Breast epithelium (tissue), 4 donors: Measurements from ENCODE around the gene C5. TPM values are rescaled to one million over a fixed set of nuclear protein-coding genes. Genes with fewer than 3 reads are reported as not detected.

Source experiments
- DNase-seq, 2 donors: peaks; one replicate each; pipeline ENCODE4 v3.0.0-alpha.2; 2019; ENCODE audit warnings: low spot score in 2 of 2
- H3K27ac ChIP-seq, 2 donors: fragments of 200-600 bp; sonication (generic) in 1 of 2; one replicate each; pipeline ENCODE4 v1.5.1; 2016 to 2019; ENCODE audit warnings: mild to moderate bottlenecking in 1 of 2
- H3K27me3 ChIP-seq, 2 donors: fragments of 200-600 bp; sonication (generic) in 1 of 2; one replicate each; pipeline versions ENCODE4 v1.5.1 to v1.6.0; 2017 to 2019; ENCODE audit warnings: control low read depth in 1 of 2, mild to moderate bottlenecking in 1 of 2
- H3K36me3 ChIP-seq: fragments of 200-600 bp; one replicate; pipeline ENCODE4 v1.5.1; 2019
- H3K4me1 ChIP-seq, 2 donors: fragments of 200-600 bp; sonication (generic); one replicate each; pipeline ENCODE4 v1.5.1; 2016 to 2019; ENCODE audit warnings: control low read depth in 1 of 2
- H3K4me3 ChIP-seq, 3 donors: fragments of 200-600 bp; sonication (generic); 1 replicate in 2 of 3; 2 replicates in 1 of 3; pipeline ENCODE4 v1.5.1; 2016 to 2019; ENCODE audit warnings: mild to moderate bottlenecking in 3 of 3, moderate library complexity in 2 of 3
- H3K9me3 ChIP-seq, 2 donors: fragments of 200-600 bp; sonication (generic) in 1 of 2; one replicate each; pipeline ENCODE4 v1.5.1; 2016 to 2019; ENCODE audit warnings: control low read depth in 1 of 2
- POLR2A ChIP-seq: fragments of 450-650 bp; IDR thresholded peaks from one replicate; pipeline ENCODE4 v1.6.1; 2016; ENCODE audit warnings: antibody characterized with exemption, mild to moderate bottlenecking, moderate library complexity
- POLR2AphosphoS5 ChIP-seq, 3 donors: sonication (generic); formaldehyde crosslinking; IDR thresholded peaks; one replicate each; pipeline ENCODE4 v1.6.1; 2017; ENCODE audit warnings: antibody characterized with exemption in 3 of 3
- intact Hi-C: fragments of 100-400 bp; cut with DNase I; formaldehyde crosslinking; loops from one replicate; pipeline ENCODE4 v1.15.1; 2023; ENCODE audit warnings: low total_unique reads
- total RNA-seq, 3 donors: library from RNA; depleted of rRNA; stranded (reverse); fragments of >200 nt; gene quantifications; one replicate each; pipeline ENCODE4 v1.1.0, GENCODE V29; 2016
- TF ChIP-seq, protein P1 (sequence below), 3 donors: fragments of 450-650 bp; IDR thresholded peaks; one replicate each; pipeline ENCODE4 v1.5.1; 2016 to 2017; ENCODE audit warnings: antibody characterized with exemption in 3 of 3, mild to moderate bottlenecking in 3 of 3, moderate library complexity in 3 of 3

The C5 gene
- total RNA-seq, 3 donors from 2014 or later = 5.9 to 22.7 (median 13.2) TPM

DNA sequence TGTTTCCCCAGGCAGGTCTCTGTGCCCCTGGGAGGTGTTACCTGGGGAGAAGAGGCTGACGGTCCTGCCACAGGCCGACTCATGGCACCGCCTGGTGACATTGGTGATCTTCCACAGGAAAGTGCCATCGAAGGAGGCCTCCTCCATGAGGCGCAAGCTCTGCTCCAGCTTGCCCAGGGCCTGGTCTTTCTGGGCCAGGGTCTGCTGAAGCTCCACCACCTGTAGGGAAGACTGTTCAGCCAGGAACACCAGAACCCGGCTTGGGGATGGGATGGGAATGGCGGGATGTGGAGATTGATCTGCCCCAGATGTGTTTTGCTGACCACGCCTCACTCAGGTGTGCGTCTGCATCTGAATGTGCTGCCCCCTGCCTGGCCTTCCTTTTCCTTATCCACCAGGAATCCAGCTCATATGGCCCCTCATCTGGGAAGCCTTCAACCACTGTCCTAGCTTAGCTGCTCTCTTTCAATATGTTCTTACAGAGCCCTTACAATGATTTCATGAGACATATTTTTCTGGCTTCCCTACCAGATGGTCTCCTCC is 138.7 kb downstream of the C5 start:
- Histone ChIP-seq H3K9me3 (no peaks in the 10 kb centered on the region), H3K4me3 (no peak overlapping the region), H3K27me3 (no peaks in the 10 kb centered on the region), H3K36me3 (no peaks in the 10 kb centered on the region), H3K4me1 (no peaks in the 10 kb centered on the region), H3K27ac (no peak overlapping the region)
- TF ChIP-seq POLR2A (no peak), POLR2AphosphoS5 (IDR thresholded peaks at IDR 0.05) (no peak)
- TF ChIP-seq, protein P1, sequence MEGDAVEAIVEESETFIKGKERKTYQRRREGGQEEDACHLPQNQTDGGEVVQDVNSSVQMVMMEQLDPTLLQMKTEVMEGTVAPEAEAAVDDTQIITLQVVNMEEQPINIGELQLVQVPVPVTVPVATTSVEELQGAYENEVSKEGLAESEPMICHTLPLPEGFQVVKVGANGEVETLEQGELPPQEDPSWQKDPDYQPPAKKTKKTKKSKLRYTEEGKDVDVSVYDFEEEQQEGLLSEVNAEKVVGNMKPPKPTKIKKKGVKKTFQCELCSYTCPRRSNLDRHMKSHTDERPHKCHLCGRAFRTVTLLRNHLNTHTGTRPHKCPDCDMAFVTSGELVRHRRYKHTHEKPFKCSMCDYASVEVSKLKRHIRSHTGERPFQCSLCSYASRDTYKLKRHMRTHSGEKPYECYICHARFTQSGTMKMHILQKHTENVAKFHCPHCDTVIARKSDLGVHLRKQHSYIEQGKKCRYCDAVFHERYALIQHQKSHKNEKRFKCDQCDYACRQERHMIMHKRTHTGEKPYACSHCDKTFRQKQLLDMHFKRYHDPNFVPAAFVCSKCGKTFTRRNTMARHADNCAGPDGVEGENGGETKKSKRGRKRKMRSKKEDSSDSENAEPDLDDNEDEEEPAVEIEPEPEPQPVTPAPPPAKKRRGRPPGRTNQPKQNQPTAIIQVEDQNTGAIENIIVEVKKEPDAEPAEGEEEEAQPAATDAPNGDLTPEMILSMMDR (IDR thresholded peaks at IDR 0.05) = no peak
- intact Hi-C loops = no loop called here
- DNase-seq = no peak

DNA sequence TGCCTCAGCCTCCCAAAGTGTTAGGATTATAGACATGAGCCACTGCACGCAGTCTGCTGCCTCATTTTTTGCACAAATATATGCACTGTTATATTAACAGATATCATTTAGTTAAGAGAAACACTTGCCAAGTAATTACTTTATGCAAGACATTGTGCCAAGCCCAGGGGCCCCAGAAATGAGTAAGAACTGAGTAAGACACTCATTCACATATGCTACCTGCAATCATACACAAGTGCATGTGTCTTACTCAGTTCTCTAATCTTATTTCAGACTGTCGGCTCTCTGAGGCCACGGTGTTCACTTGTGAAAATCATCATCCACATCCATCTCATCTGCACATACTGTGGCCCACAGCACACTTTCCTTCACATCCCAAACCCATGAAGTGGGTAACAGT is 139.4 kb downstream of the C5 start:
- no peak for DNase-seq
- H3K27ac ChIP-seq = no peak overlapping the region
- no peaks in the 10 kb centered on the region for H3K36me3 ChIP-seq
- H3K9me3 ChIP-seq = no peaks in the 10 kb centered on the region
- no peaks in the 10 kb centered on the region for H3K4me1 ChIP-seq
- intact Hi-C loops = no loop called here
- no peak overlapping the region for H3K4me3 ChIP-seq
- H3K27me3 ChIP-seq = no peaks in the 10 kb centered on the region
- no peak for TF ChIP-seq POLR2A

DNA sequence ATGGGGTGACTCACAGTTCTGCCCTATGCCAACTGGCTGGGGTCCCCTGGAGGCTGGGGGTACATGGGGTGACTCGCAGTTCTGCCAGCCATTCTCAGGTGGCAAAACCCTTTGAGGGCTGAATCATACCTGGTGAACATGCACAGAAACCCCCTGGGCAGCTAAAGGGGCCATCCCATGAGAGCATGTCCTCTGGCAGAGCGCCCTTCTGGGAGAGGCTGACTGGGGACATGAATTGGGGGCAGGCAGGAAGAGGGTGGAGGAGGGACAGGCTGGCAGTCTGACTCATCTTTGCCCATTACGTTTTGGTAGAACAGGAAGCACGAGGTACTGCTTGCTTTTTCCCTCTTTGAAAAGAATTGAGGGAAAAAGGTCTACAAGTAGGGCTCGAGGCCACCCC is 140.2 kb downstream of the C5 start:
- Histone ChIP-seq H3K9me3 (no peaks in the 10 kb centered on the region), H3K4me3 (no peak overlapping the region), H3K4me1 (no peaks in the 10 kb centered on the region), H3K36me3 (no peaks in the 10 kb centered on the region), H3K27me3 (no peaks in the 10 kb centered on the region), H3K27ac (no peak overlapping the region)
- TF ChIP-seq, protein P1 (IDR thresholded peaks at IDR 0.05) = no peak
- TF ChIP-seq POLR2A (no peak), POLR2AphosphoS5 (IDR thresholded peaks at IDR 0.05) (no peak)
- no peak for DNase-seq
- intact Hi-C loops = no loop called here

DNA sequence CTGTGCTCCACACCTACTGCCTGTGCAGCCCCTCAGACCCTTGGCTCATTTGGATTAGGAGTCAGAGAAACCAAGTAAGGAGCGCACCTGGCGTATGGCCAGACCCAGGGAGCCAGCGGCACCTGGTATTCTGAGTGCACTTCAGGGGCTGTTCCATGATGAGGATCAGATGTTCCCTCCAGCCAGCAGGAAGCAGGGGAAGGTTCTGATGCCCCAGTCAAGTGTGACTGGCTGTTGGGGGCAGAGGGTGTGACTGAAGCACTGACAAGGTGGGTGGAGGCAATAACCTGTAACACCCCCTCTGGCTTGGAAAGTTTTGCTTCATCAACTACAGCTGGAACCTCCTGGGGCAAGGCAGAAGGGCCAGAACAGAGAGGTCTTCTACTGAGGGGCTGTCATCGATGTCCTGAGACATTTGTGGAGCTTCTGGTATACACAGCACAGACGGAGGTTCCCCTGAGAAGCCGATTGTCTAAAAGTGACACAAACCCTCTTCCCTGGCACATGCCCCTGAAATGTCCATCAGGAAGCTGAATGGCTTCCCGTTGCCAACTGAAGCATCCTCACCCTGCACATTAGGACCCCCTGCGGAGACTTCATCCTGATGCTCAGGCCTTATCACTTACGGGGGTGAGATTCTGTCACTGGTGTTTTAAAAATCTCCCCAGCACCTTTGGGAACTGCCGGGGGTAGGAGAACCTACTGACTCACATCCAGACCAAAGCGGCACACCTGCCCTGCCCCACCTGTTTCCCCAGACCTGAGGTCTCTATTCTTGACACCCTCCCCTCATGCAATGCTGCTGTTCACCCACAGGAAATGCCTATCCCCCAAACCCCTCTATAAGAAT is 144.5 kb downstream of the C5 start:
- H3K36me3 ChIP-seq = no peaks in the 10 kb centered on the region
- TF ChIP-seq POLR2A = no peak
- TF ChIP-seq POLR2AphosphoS5 (IDR thresholded peaks at IDR 0.05) = no peak
- TF ChIP-seq, protein P1 (IDR thresholded peaks at IDR 0.05) = no peak
- intact Hi-C loops = no loop called here
- DNase-seq = no peak
- H3K27ac ChIP-seq = no peak overlapping the region
- H3K9me3 ChIP-seq = no peaks in the 10 kb centered on the region
- H3K4me3 ChIP-seq = no peak overlapping the region
- H3K4me1 ChIP-seq = no peaks in the 10 kb centered on the region
- no peaks in the 10 kb centered on the region for H3K27me3 ChIP-seq

DNA sequence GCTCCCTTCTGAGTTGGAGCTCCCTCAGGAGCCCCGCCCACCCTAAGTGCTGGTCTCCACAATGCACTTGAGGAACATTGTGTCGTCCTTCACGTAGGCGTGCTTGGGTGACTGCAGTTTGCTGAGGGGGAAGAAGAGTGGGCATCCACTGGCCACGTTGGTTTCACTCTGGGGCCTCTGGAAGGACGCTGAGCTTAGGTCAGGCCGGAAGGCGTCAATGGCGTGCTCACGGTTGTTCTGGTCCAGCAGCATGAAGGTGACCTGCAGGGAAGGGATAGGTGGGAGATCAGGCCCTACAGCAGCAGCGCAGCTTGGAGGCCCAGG is 145.1 kb downstream of the C5 start:
- no peak overlapping the region for H3K27ac ChIP-seq

More for the DNA sequence above, 145.1 kb downstream of the C5 start:
- Histone ChIP-seq H3K4me1 (no peaks in the 10 kb centered on the region), H3K36me3 (no peaks in the 10 kb centered on the region), H3K27me3 (no peaks in the 10 kb centered on the region), H3K9me3 (no peaks in the 10 kb centered on the region), H3K4me3 (no peak overlapping the region)
- intact Hi-C loops = no loop called here
- TF ChIP-seq POLR2AphosphoS5 (IDR thresholded peaks at IDR 0.05) = no peak
- TF ChIP-seq, protein P1 (IDR thresholded peaks at IDR 0.05) = no peak
- TF ChIP-seq POLR2A = no peak
- no peak for DNase-seq
